NOMO-1 (cell line): Measurements from ENCODE around the gene CENPF.
A peak's percentile ranks its signal among the peaks of the same experiment; 100 is the strongest.
"Not testable (repeated sequence)": the region's sequence is repeated elsewhere in the genome, so short reads cannot be mapped to it uniquely, and the experiment has no call there.

Source experiments
- DNase-seq, 2 experiments: peaks; one replicate each; lab custom pipeline; 2025; ENCODE audit not compliant: unreplicated experiment in 2 of 2; lab: John Stamatoyannopoulos, UW

The CENPF gene

GRCh38 chr1:214583824-214584554 is 19.0 kb upstream of the CENPF start:
- no peak for DNase-seq

GRCh38 chr1:214584805-214585766 is 17.9 kb upstream of the CENPF start:
- peak; percentile 38 to 62 for DNase-seq

GRCh38 chr1:214586621-214587020 is 16.4 kb upstream of the CENPF start:
- DNase-seq, result no peak

GRCh38 chr1:214587165-214587564 is 15.8 kb upstream of the CENPF start:
- no peak for DNase-seq

DNA sequence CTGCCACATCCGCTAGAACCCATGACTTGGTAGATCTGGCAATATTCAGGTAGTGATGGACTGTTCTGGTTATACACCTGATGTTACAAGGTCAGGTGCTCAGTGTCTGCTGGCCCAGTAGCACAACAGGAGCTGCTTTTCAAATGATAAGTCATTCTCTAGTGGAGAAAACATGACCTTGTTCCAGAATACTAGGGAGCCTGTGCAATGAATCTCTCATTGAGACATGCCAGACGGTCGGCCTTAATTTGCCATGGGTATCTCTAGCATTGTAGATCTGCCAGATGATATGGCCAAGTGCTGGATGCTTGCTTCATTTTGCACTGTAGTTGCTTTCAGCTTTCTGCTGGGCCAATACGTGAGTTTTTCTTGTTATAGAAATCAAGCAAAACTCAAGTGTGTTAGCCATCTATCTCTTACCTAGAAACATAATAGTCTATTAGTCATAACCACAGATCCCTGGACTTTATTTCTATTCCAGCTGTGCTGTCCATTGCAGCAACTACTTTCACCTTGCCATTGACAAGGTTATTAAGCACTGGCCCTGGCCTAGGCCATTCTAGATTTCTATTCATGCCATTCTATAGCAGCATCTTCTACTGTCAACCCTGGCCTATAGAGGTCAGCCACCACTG is 13.9 kb upstream of the CENPF start:
- no peak for DNase-seq

- DNase-seq, result no peak
Observed at GRCh38 chr1:214590696-214591095, 12.3 kb upstream of the CENPF start.

DNA sequence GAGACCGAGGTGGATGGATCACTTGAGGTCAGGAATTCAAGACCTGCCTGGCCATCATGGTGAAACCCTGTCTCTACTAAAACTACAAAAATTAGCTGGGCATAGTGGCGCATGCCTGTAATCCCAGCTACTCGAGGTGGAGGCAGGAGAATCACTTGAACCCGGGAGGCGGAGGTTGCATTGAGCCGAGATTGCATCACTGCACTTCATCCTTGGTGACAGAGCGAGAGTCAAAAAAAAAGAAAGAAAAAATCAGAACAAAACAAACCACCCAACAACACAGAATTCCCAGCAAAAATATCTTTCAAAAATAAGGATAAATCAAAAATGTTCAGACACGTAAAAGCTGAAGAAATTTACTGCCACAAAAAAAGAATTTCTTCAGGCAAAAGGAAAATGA is 11.1 kb upstream of the CENPF start:
- DNase-seq, result not testable (repeated sequence)

DNA sequence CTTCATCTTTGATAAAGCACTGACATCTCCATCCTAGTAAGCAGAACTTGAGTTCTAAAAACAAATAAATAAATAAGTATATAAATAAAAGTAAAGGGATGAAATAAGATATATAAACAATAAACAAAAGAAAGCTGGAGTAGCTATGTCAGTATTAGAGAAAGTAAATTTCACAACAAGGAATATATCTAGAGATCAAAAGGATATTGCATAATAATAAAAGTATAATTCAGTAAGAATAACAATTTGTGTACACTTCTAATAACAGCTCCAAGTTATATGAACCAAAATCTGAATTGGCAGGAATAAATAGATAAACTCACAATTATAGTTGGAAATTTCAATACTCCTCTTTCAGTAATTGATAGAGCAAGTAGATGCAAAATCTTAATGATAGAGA is 9.8 kb upstream of the CENPF start:
- no peak for DNase-seq

DNA sequence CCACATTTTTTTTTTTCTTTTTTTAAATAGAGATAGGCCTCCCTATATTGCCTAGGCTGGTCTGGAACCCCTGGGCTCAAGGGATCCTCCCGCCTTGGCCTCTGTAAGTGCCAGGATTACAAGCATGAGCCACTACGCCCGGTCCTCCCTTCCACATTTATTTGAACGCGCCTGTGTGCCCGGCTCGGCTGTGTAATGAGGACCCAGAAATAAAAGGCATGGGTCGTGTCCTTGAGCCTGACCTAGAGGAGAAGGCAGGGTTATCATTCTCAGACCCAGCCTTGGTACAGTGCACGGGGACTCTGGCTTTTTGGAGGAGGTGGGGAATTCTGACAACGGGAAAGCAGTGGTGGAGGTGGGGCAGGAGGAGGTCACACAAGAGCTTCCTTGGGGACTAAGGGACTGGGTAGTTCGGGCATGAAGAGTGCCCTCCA is 841 bp downstream of the CENPF start:
- peak in 1 of 2 experiments; percentile 17 for DNase-seq

DNA sequence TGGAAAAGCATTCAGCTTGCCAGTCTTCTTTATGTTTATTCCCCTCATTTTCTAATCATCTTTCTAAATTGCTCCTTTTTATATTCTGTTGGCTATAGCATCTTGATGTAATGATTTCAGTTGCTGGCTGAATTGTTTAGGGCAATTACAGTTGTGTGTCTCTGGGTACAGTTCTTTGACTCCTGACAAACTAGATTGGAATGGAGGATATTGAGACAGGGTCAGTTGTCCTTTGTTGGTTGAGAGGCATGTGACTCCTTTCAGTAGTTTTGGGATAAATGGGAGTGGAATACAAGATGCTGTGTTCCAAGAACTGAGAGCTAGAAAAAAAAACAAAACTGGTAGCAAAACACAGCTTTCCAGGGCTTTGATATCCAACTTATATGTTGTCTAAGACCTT is 1.5 kb downstream of the CENPF start:
- no peak for DNase-seq

DNA sequence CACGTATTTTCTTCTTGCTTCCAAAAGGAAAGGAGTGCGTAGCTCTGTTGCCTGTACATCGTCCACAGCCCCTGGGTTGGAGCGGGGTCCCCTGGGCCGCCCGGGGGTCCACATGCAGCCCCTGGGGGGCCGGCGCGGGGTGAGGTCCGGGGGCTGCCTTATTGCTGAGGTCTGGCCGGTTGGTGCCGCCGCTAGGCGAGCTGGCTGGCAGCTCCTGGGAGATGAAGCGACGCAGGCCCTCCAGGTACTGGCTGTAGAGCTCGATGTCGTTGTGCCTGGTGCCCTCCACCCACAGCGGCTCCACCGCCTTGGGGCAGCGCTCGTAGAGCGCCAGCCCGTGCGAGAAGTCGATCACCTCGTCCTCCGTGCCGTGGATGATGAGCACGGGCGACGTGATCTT is 2.5 kb downstream of the CENPF start:
- DNase-seq, result not testable (repeated sequence)

DNA sequence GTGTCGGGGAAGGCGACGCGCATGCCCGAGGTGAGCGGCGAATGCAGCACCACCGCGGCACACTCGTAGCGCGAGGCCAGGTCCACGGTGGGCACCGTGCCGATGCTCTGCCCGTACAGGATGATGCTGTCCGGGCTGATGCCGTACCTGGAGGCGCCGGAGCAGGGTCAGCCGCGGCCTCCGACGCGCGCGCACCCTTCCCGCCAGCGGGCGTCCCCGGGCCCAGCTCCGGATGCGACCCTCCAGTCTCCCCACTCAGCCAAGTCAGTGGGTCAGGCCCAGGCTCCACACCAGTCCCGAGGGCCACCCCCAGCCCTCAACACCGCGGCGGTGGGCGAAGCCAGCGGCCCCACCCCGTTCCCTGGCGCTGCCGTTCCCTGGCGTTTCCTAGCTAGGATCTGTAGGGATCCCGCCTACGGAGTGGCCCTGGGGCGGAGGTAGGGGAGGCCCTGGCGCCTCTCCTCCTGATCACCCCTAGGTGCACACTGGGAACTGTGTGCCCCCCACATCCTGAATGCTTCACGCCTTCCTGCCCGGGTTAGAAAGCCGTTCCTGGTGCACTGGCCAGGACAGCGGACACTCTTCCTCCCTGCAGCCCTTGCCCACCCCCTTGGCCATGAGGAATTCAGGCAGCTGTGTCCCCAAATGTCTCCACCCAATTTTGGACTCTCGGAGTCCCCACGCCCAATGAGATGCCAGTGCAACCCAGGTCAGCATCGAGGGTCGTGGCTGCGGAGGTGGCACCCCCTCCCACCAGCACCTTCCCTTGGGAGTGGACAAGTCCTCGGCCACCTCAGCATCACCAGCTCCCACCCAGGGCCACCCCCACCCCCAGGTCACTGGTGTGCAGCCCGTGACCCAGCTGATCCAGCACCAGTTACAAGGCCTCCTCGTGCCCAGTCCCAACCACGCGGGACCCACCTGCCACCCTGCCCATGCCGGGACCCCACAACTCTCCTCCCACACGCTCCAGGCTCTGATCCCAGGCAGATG is 3.2 kb downstream of the CENPF start:
- DNase-seq, result not testable (repeated sequence)

DNA sequence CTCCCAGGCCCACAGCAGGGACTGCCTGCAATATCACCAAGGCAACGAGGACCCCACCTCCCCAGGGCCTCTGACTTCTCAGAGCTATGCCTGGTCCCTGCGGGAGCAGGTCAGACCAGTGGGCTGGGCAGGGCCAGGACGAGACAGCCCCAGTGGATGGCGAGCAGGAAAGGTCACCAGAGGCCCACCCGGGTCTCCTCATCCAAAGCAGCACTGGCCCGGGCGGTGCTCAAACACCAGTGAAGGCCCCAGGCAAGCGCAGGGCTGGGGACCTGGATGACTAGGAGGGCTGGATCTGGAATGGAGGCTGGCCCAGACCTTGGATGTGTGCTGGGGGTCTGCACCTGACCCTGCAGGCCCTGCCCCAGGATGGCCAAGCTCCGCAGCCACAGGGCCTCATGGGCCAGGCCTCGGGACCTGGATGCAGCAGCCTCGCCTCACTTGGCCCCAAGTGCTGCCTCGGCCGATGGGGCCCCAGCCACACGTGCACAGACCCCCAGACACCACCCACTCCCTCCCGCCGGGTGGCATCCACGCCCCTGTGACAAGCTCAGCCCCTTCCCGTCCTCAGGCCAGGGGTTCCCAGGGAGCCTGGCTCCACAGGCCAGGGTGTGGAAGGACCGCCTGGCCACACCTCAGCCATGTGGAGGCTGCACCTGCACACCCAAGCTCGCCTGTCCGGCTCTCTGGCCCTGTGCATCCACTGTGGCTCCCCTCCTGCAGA is 4.7 kb downstream of the CENPF start:
- DNase-seq, result not testable (repeated sequence)

GRCh38 chr1:214608216-214608783 is 5.3 kb downstream of the CENPF start:
- not testable (repeated sequence) for DNase-seq

- DNase-seq, result not testable (repeated sequence)
Observed at GRCh38 chr1:214608817-214609216, 5.8 kb downstream of the CENPF start.

- no peak for DNase-seq
Observed at GRCh38 chr1:214609692-214610091, 6.7 kb downstream of the CENPF start.

GRCh38 chr1:214610136-214610535 is 7.1 kb downstream of the CENPF start:
- not testable (repeated sequence) for DNase-seq

- DNase-seq, result no peak
Observed at GRCh38 chr1:214615109-214615508, 12.1 kb downstream of the CENPF start.

DNA sequence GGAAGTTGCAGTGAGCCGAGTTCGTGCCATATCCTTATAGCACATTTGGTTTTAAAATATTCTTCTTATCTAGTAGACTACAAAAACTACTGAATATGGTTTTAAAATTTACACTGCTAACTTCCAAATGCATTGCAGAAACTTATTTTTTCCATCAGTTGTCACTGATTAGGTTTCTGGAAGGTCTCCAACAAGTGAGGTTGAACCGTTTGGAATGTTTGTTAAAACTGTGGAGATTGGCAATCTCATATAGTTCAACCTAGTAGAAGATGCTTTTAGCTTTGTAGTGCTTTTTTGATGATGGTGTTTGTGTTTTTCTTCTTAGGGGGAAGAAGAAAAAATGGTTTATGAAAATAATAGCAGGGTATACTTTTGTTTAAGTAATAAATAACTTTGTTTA is 12.9 kb downstream of the CENPF start:
- no peak for DNase-seq
